Endothelial cell of umbilical vein (primary cell): ENCODE results near the gene PKN3. TPM values are rescaled to one million over a fixed set of nuclear protein-coding genes. Genes with fewer than 3 reads are reported as not detected.

ENCODE experiments used
- BruUV-seq: library from RNA; stranded (reverse); fragments of 400-500 nt; replicated peaks from 2 replicates; lab custom pipeline; 2021; lab: Mats Ljungman, UMichigan
- CTCF ChIA-PET: fragments of 300-600, 350-600 bp; sonication (Branson Sonifier 250); formaldehyde crosslinking; loops from one replicate; lab custom pipeline; 2021; ENCODE audit warnings: antibody characterized with exemption, inconsistent platforms; lab: Charles Lee
- POLR2A ChIA-PET: fragments of 300-600, 350-600 bp; sonication (Branson Sonifier 250); formaldehyde crosslinking; loops from one replicate; lab custom pipeline; 2021; ENCODE audit warnings: antibody characterized with exemption, inconsistent platforms; lab: Charles Lee
- DNase-seq: peaks from one replicate; pipeline ENCODE4 v3.0.0-alpha.2; 2011; ENCODE audit warnings: low read depth, low spot score
- FAIRE-seq: peaks from 2 replicates; lab custom pipeline; 2011; peaks lifted over from hg19 to GRCh38; lab: Jason Lieb, UNC
- H2AFZ ChIP-seq: 2 replicates; pipeline ENCODE4 v1.6.0; 2012; ENCODE audit warnings: low read depth, low read length, control low read depth, inconsistent platforms
- H3K27ac ChIP-seq: 2 replicates; pipeline ENCODE4 v1.5.1; 2011; ENCODE audit warnings: low read depth, mild to moderate bottlenecking, control low read depth, low read length, moderate library complexity; ENCODE audit not compliant: insufficient read depth
- H3K27me3 ChIP-seq, 2 experiments: 2 replicates each; pipeline versions ENCODE4 v1.6.0 to v1.6.1; 2011; ENCODE audit warnings: low read length in 2 of 2, mixed read lengths in 1 of 2; ENCODE audit not compliant: control insufficient read depth in 2 of 2, insufficient read depth in 2 of 2
- H3K36me3 ChIP-seq, 2 experiments: 2 replicates in 1 of 2; 3 replicates in 1 of 2; pipeline ENCODE4 v1.5.1; 2011; ENCODE audit warnings: low read length in 2 of 2, mild to moderate bottlenecking in 1 of 2, moderate library complexity in 1 of 2; ENCODE audit not compliant: control insufficient read depth in 2 of 2, insufficient read depth in 2 of 2; ENCODE audit errors: extremely low read depth in 1 of 2
- H3K4me1 ChIP-seq: 3 replicates; pipeline ENCODE4 v1.5.1; 2011; ENCODE audit warnings: mild to moderate bottlenecking, low read length; ENCODE audit not compliant: control insufficient read depth, insufficient read depth; ENCODE audit errors: extremely low read depth
- H3K4me2 ChIP-seq: 2 replicates; pipeline ENCODE4 v1.6.1; 2011; ENCODE audit warnings: low read length, control low read depth, mixed read lengths; ENCODE audit not compliant: insufficient read depth
- H3K4me3 ChIP-seq, 3 experiments: fragments of 200-600 bp in 1 of 3; sonication (generic), shearing (Covaris generic) in 1 of 3; replicated peaks in 1 of 3; 2 replicates each; pipeline ENCODE4 v1.5.1; 2011 to 2016; ENCODE audit warnings: control low read depth in 3 of 3, low read length in 3 of 3, mild to moderate bottlenecking in 2 of 3, inconsistent platforms in 1 of 3, low read depth in 1 of 3, moderate library complexity in 1 of 3; ENCODE audit not compliant: insufficient read depth in 1 of 3
- H3K79me2 ChIP-seq: 2 replicates; pipeline ENCODE4 v1.6.0; 2012; ENCODE audit warnings: low read length, inconsistent platforms; ENCODE audit not compliant: control insufficient read depth, insufficient read depth
- H3K9ac ChIP-seq: replicated peaks from 2 replicates; pipeline ENCODE3; 2011; ENCODE audit warnings: low read length, control low read depth; ENCODE audit not compliant: insufficient read depth; ENCODE audit errors: extremely low read depth
- H3K9me1 ChIP-seq: replicated peaks from 3 replicates; pipeline ENCODE4 v1.6.0; 2011; ENCODE audit warnings: mild to moderate bottlenecking, low read length; ENCODE audit not compliant: control insufficient read depth, insufficient read depth; ENCODE audit errors: extremely low read depth
- H3K9me3 ChIP-seq: replicated peaks from 2 replicates; pipeline ENCODE4 v1.5.1; 2012; ENCODE audit warnings: low read length, inconsistent platforms; ENCODE audit not compliant: control insufficient read depth, insufficient read depth
- H4K20me1 ChIP-seq: replicated peaks from 2 replicates; pipeline ENCODE3; 2011; ENCODE audit warnings: mild to moderate bottlenecking, low read length; ENCODE audit not compliant: control insufficient read depth, insufficient read depth; ENCODE audit errors: extremely low read depth
- CTCF ChIP-seq, 2 donors: IDR thresholded peaks; 1 replicate in 1 of 2; 2 replicates in 1 of 2; pipeline ENCODE4 v1.5.1; 2011; ENCODE audit warnings: low read length in 2 of 2, mild to moderate bottlenecking in 2 of 2, moderate library complexity in 2 of 2, control low read depth in 1 of 2, inconsistent platforms in 1 of 2, low read depth in 1 of 2; ENCODE audit not compliant: insufficient read depth in 1 of 2; ENCODE audit errors: extremely low read depth in 1 of 2
- EZH2 ChIP-seq: IDR thresholded peaks from 2 replicates; pipeline ENCODE4 v1.6.1; 2012; ENCODE audit warnings: borderline replicate concordance, low read depth, mild to moderate bottlenecking, moderate library complexity, low read length, inconsistent platforms; ENCODE audit not compliant: severe bottlenecking
- FOS ChIP-seq: IDR thresholded peaks from 2 replicates; pipeline ENCODE4 v1.6.1; 2011; ENCODE audit warnings: mild to moderate bottlenecking, low read length, moderate library complexity, borderline replicate concordance; ENCODE audit not compliant: insufficient read depth
- GATA2 ChIP-seq: IDR thresholded peaks from 2 replicates; pipeline ENCODE4 v1.7.0; 2011; ENCODE audit warnings: low read depth, mild to moderate bottlenecking, moderate library complexity, mixed read lengths, low read length; ENCODE audit not compliant: insufficient read length, insufficient read depth
- JUN ChIP-seq: IDR thresholded peaks from 2 replicates; pipeline ENCODE4 v1.6.1; 2011; ENCODE audit warnings: borderline replicate concordance, low read depth; ENCODE audit not compliant: insufficient read length, insufficient read depth
- MAX ChIP-seq: IDR thresholded peaks from 2 replicates; pipeline ENCODE4 v1.6.1; 2011; ENCODE audit not compliant: insufficient read depth, insufficient read length
- MYC ChIP-seq: IDR thresholded peaks from one replicate; pipeline ENCODE4 v1.6.1; 2011; ENCODE audit warnings: mild to moderate bottlenecking, low read depth, low read length
- POLR2A ChIP-seq: IDR thresholded peaks from 2 replicates; pipeline ENCODE4 v1.6.1; 2012; ENCODE audit warnings: low read depth, mild to moderate bottlenecking, control low read depth, low read length
- POLR2AphosphoS5 ChIP-seq: IDR thresholded peaks from 2 replicates; pipeline ENCODE4 v1.6.1; 2012; ENCODE audit warnings: low read depth, mild to moderate bottlenecking, control low read depth, low read length, moderate library complexity; ENCODE audit not compliant: insufficient read depth
- dilution Hi-C: fragments of 300-500 bp; cut with MboI; formaldehyde crosslinking; loops from one replicate; pipeline ENCODE4 v1.15.0; 2019; ENCODE audit warnings: low sequenced_read_pairs; ENCODE audit not compliant: extremely low pct_ligation_motif_present
- intact Hi-C: fragments of 100-400 bp; cut with micrococcal nuclease; formaldehyde crosslinking; loops from one replicate; pipeline ENCODE4 v1.10.0; 2022
- polyA plus RNA-seq, 4 experiments: library from polyadenylated mRNA; depleted of rRNA in 3 of 4; stranded (reverse) in 3 of 4; unstranded in 1 of 4; fragments of >200 nt; gene quantifications; 2 replicates each; pipeline versions ENCODE4 v1.2.1 to v1.2.3, GENCODE V29; 2011 to 2012; ENCODE audit warnings: missing spikeins in 1 of 4
- total RNA-seq: library from RNA; stranded (reverse); gene quantifications from 2 replicates; pipeline ENCODE4 v1.2.3, GENCODE V29; 2021

The PKN3 gene
- total and polyA plus RNA-seq, 2 donors (not counting 3 experiments of a cell fraction or from before 2014, with no cell fraction given) = 29.5 to 40.4 TPM

- no TSS peak for BruUV-seq
- dilution Hi-C loops (no loop called here), intact Hi-C loops (no loop called here)
- Histone ChIP-seq H3K27me3 (no peaks in the 10 kb centered on the region), H3K9me3 (no peaks in the 10 kb centered on the region), H4K20me1 (no peaks in the 10 kb centered on the region), H3K4me2 (no peak overlapping the region), H3K27ac (no peak overlapping the region), H3K9ac (no peak overlapping the region), H3K79me2 (no peaks in the 10 kb centered on the region), H3K4me3 (no peak overlapping the region), H3K36me3 (no peaks in the 10 kb centered on the region), H3K4me1 (no peaks in the 10 kb centered on the region), H3K9me1 (no peaks in the 10 kb centered on the region), H2AFZ (no peak overlapping the region)
- DNase-seq (no peak), FAIRE-seq (no peak)
- ChIA-PET POLR2A (interaction anchor here (0.6 kb wide), 1 partner anchor 34 kb away, joined by 3 read pairs; no protein-coding TSS in a partner anchor), CTCF (no interaction called here)
- TF ChIP-seq MYC = no peak
- no peak for TF ChIP-seq POLR2AphosphoS5
- no peak for TF ChIP-seq FOS
- TF ChIP-seq MAX = no peak
- no peak for TF ChIP-seq JUN
- TF ChIP-seq GATA2 = no peak
- no peak for TF ChIP-seq EZH2
- no peak for TF ChIP-seq CTCF (IDR thresholded peaks at IDR 0.05; ENCODE audit: extremely low read depth in 1 of 2, insufficient read depth in 1 of 2, low read depth in 1 of 2, low read length in 2 of 2)
- TF ChIP-seq POLR2A = no peak
Observed at GRCh38 chr9:128669786-128670185, 32.5 kb upstream of the PKN3 start.
